Liver (tissue), 9 donors: Measurements from ENCODE around the gene HOPX. TPM values are rescaled to one million over a fixed set of nuclear protein-coding genes. Genes with fewer than 3 reads are reported as not detected.

Experiments
- DNase-seq: peaks from one replicate; pipeline ENCODE4 v3.0.0-alpha.2; 2017; ENCODE audit warnings: low spot score
- H3K27ac ChIP-seq, 2 donors: one replicate each; pipeline ENCODE4 v1.7.0; 2013; ENCODE audit warnings: inconsistent platforms in 2 of 2, low read length in 2 of 2, control low read depth in 1 of 2, low read depth in 1 of 2, mild to moderate bottlenecking in 1 of 2
- H3K27me3 ChIP-seq, 4 donors: one replicate each; pipeline versions ENCODE4 v1.6.1 to v1.7.0; 2013; ENCODE audit warnings: low read length in 3 of 4, inconsistent platforms in 1 of 4, mild to moderate bottlenecking in 1 of 4, moderate library complexity in 1 of 4; ENCODE audit not compliant: control insufficient read depth in 4 of 4, insufficient read depth in 4 of 4
- H3K36me3 ChIP-seq, 4 donors: one replicate each; pipeline versions ENCODE4 v1.6.1 to v1.7.0; 2013; ENCODE audit warnings: low read length in 3 of 4, mild to moderate bottlenecking in 3 of 4, low read depth in 1 of 4, moderate library complexity in 1 of 4; ENCODE audit not compliant: control insufficient read depth in 4 of 4, insufficient read depth in 3 of 4
- H3K4me1 ChIP-seq, 4 donors: one replicate each; pipeline versions ENCODE4 v1.6.1 to v1.7.0; 2013; ENCODE audit warnings: low read length in 3 of 4, mild to moderate bottlenecking in 3 of 4, moderate library complexity in 1 of 4; ENCODE audit not compliant: control insufficient read depth in 4 of 4, insufficient read depth in 4 of 4
- H3K4me3 ChIP-seq, 3 donors: one replicate each; pipeline versions ENCODE4 v1.6.1 to v1.7.0; 2013; ENCODE audit warnings: low read length in 3 of 3, control low read depth in 1 of 3, low read depth in 1 of 3, mild to moderate bottlenecking in 1 of 3
- H3K9ac ChIP-seq, 2 donors: one replicate each; pipeline ENCODE4 v1.7.0; 2013; ENCODE audit warnings: low read length in 2 of 2, mild to moderate bottlenecking in 2 of 2, moderate library complexity in 2 of 2, control low read depth in 1 of 2, low read depth in 1 of 2
- H3K9me3 ChIP-seq, 4 donors: one replicate each; pipeline versions ENCODE4 v1.6.1 to v1.7.0; 2013; ENCODE audit warnings: low read length in 3 of 4; ENCODE audit not compliant: control insufficient read depth in 4 of 4
- EGR1 ChIP-seq, 2 donors: IDR thresholded peaks; 2 replicates each; pipeline ENCODE4 v1.6.1; 2016 to 2018; ENCODE audit warnings: antibody characterized with exemption in 2 of 2, low read depth in 2 of 2
- FOXA1 ChIP-seq: IDR thresholded peaks from 2 replicates; pipeline ENCODE4 v1.6.1; 2016; ENCODE audit warnings: antibody characterized with exemption
- FOXA2 ChIP-seq: IDR thresholded peaks from 2 replicates; pipeline ENCODE4 v1.6.1; 2016; ENCODE audit warnings: antibody characterized with exemption
- HNF4A ChIP-seq, 2 donors: conservative IDR thresholded peaks; 2 replicates each; pipeline ENCODE4 v1.6.1; 2016; ENCODE audit warnings: antibody characterized with exemption in 2 of 2, mild to moderate bottlenecking in 2 of 2
- HNF4G ChIP-seq: IDR thresholded peaks from 2 replicates; pipeline ENCODE4 v1.6.1; 2016; ENCODE audit warnings: antibody characterized with exemption
- JUND ChIP-seq, 2 donors: IDR thresholded peaks; 2 replicates each; pipeline ENCODE4 v1.6.1; 2016; ENCODE audit warnings: antibody characterized with exemption in 2 of 2
- MAX ChIP-seq: IDR thresholded peaks from 2 replicates; pipeline ENCODE4 v1.6.1; 2016; ENCODE audit warnings: antibody characterized with exemption
- RAD21 ChIP-seq, 2 donors: IDR thresholded peaks; 2 replicates each; pipeline ENCODE4 v1.6.1; 2016; ENCODE audit warnings: antibody characterized with exemption in 2 of 2, mild to moderate bottlenecking in 2 of 2
- REST ChIP-seq: IDR thresholded peaks from 2 replicates; pipeline ENCODE4 v1.6.1; 2016; ENCODE audit warnings: antibody characterized with exemption, mild to moderate bottlenecking
- RXRA ChIP-seq, 2 donors: IDR thresholded peaks; 2 replicates each; pipeline ENCODE4 v1.6.1; 2017 to 2018; ENCODE audit warnings: antibody characterized with exemption in 2 of 2, mild to moderate bottlenecking in 1 of 2
- SP1 ChIP-seq: IDR thresholded peaks from 2 replicates; pipeline ENCODE4 v1.6.1; 2018; ENCODE audit warnings: antibody characterized with exemption, mild to moderate bottlenecking
- TAF1 ChIP-seq: conservative IDR thresholded peaks from 2 replicates; pipeline ENCODE4 v1.6.1; 2016; ENCODE audit warnings: antibody characterized with exemption, mild to moderate bottlenecking
- YY1 ChIP-seq: IDR thresholded peaks from 2 replicates; pipeline ENCODE4 v1.6.1; 2016; ENCODE audit warnings: antibody characterized with exemption, mild to moderate bottlenecking
- WGBS: extraction: QIAGEN DNeasy Blood & Tissue Kit; methylation state at CpG from one replicate; pipeline ENCODE4 v1.1.7; 2013; 5-methylcytosine and 5-hydroxymethylcytosine counted together
- polyA plus RNA-seq, 2 donors: library from polyadenylated mRNA; stranded (reverse) in 1 of 2; unstranded in 1 of 2; fragments of 200-250 nt in 1 of 2; fragments of >200 nt in 1 of 2; fragmentation: Nextera tagmentation in 1 of 2; extraction: Ambion mirVana in 1 of 2; gene quantifications; one replicate each; pipeline versions ENCODE4 v1.2.1 to v1.2.3, GENCODE V29; 2013 to 2015
- total RNA-seq, 2 donors: library from RNA; depleted of rRNA; stranded (reverse); fragments of >200 nt; gene quantifications; one replicate each; pipeline ENCODE4 v1.2.3, GENCODE V29; 2014
- TF ChIP-seq, protein P1 (sequence below): fragments of 150-350 bp; IDR thresholded peaks from 2 replicates; pipeline ENCODE4 v1.5.1; 2017; ENCODE audit warnings: improper control_type of control experiment, low read depth, low read length; ENCODE audit not compliant: missing input control
- TF ChIP-seq, protein P2 (sequence below): IDR thresholded peaks from 2 replicates; pipeline ENCODE4 v1.6.1; 2016; ENCODE audit warnings: antibody characterized with exemption
- TF ChIP-seq, protein P3 (sequence below): IDR thresholded peaks from 2 replicates; pipeline ENCODE4 v1.6.1; 2016; ENCODE audit warnings: antibody characterized with exemption
- donor health status: healthy.
- donor health status: healthy.
- donor health status: healthy.
- donor health status: healthy.
- donor health status: healthy.

The HOPX gene
- total and polyA plus RNA-seq, 4 donors = 0.40 to 2.4 (median 0.63) TPM

DNA sequence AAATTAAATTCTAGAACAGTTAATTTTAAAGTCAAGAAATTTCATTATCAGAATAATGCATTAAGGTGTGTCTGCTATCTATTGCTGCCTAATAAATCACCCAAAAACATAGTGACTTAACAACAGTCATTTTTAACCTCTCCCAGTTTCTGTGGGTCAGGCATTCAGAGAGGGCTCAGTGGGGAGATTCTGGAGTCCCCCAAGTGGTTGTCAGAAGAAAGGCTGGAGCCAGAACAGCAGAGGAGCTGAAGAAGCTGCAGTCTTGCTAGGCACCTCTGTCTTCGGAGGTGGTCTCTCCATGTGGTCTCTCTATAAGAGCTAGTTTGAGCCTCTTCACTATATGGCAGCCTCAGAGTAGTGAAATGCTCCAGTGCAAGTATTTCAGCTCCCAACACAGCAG lies 9.3 kb upstream of the HOPX start:
- H3K27ac ChIP-seq = no peak overlapping the region
- H3K9ac ChIP-seq = no peak overlapping the region
- TF ChIP-seq JUND (IDR thresholded peaks at IDR 0.05) (no peak), MAX (no peak), FOXA2 (no peak)
- TF ChIP-seq, protein P1, sequence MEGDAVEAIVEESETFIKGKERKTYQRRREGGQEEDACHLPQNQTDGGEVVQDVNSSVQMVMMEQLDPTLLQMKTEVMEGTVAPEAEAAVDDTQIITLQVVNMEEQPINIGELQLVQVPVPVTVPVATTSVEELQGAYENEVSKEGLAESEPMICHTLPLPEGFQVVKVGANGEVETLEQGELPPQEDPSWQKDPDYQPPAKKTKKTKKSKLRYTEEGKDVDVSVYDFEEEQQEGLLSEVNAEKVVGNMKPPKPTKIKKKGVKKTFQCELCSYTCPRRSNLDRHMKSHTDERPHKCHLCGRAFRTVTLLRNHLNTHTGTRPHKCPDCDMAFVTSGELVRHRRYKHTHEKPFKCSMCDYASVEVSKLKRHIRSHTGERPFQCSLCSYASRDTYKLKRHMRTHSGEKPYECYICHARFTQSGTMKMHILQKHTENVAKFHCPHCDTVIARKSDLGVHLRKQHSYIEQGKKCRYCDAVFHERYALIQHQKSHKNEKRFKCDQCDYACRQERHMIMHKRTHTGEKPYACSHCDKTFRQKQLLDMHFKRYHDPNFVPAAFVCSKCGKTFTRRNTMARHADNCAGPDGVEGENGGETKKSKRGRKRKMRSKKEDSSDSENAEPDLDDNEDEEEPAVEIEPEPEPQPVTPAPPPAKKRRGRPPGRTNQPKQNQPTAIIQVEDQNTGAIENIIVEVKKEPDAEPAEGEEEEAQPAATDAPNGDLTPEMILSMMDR = no peak
- TF ChIP-seq, protein P2, sequence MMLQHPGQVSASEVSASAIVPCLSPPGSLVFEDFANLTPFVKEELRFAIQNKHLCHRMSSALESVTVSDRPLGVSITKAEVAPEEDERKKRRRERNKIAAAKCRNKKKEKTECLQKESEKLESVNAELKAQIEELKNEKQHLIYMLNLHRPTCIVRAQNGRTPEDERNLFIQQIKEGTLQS = no peak
- no peaks in the 10 kb centered on the region for H3K9me3 ChIP-seq
- no peak for DNase-seq
- H3K4me3 ChIP-seq = no peak overlapping the region
- H3K27me3 ChIP-seq = no peaks in the 10 kb centered on the region
- H3K36me3 ChIP-seq = no peaks in the 10 kb centered on the region
- no peaks in the 10 kb centered on the region for H3K4me1 ChIP-seq
- WGBS = 61% methylated on average over 1 of the region's 1 CpG

- 89% methylated on average over 2 of the region's 2 CpGs for WGBS
Observed at GRCh38 chr4:56689201-56689969, 8.3 kb upstream of the HOPX start.

More at GRCh38 chr4:56689201-56689969, 8.3 kb upstream of the HOPX start:
- Histone ChIP-seq H3K9ac (no peak overlapping the region), H3K9me3 (no peaks in the 10 kb centered on the region), H3K27ac (no peak overlapping the region), H3K4me3 (no peak overlapping the region), H3K4me1 (no peaks in the 10 kb centered on the region), H3K36me3 (no peaks in the 10 kb centered on the region), H3K27me3 (no peaks in the 10 kb centered on the region)
- no peak for TF ChIP-seq REST
- TF ChIP-seq EGR1 (IDR thresholded peaks at IDR 0.05; ENCODE audit: low read depth in 2 of 2) = no peak
- TF ChIP-seq TAF1 = no peak
- TF ChIP-seq, protein P2 = no peak
- TF ChIP-seq HNF4A (conservative IDR thresholded peaks at IDR 0.05) = no peak
- TF ChIP-seq RXRA (IDR thresholded peaks at IDR 0.05) = no peak
- no peak for TF ChIP-seq SP1
- TF ChIP-seq YY1 = no peak
- TF ChIP-seq, protein P1 = no peak
- TF ChIP-seq RAD21 (IDR thresholded peaks at IDR 0.05) = no peak
- no peak for TF ChIP-seq JUND (IDR thresholded peaks at IDR 0.05)
- TF ChIP-seq, protein P3, sequence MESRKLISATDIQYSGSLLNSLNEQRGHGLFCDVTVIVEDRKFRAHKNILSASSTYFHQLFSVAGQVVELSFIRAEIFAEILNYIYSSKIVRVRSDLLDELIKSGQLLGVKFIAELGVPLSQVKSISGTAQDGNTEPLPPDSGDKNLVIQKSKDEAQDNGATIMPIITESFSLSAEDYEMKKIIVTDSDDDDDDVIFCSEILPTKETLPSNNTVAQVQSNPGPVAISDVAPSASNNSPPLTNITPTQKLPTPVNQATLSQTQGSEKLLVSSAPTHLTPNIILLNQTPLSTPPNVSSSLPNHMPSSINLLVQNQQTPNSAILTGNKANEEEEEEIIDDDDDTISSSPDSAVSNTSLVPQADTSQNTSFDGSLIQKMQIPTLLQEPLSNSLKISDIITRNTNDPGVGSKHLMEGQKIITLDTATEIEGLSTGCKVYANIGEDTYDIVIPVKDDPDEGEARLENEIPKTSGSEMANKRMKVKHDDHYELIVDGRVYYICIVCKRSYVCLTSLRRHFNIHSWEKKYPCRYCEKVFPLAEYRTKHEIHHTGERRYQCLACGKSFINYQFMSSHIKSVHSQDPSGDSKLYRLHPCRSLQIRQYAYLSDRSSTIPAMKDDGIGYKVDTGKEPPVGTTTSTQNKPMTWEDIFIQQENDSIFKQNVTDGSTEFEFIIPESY = no peak
- TF ChIP-seq FOXA1 = no peak
- TF ChIP-seq HNF4G = no peak
- no peak for DNase-seq
